HCT116 (cell line): ENCODE measurements around the gene HHLA2.

Source experiments
- CBX3 ChIP-seq: IDR thresholded peaks from 2 replicates; pipeline ENCODE4 v1.6.1; 2012; ENCODE audit warnings: low read depth
- CTCF ChIP-seq, 3 experiments: fragments of 200-600 bp in 1 of 3; sonication (generic) in 1 of 3; IDR thresholded peaks in 2 of 3; conservative IDR thresholded peaks in 1 of 3; 2 replicates each; pipeline ENCODE4 v1.5.1; 2012 to 2017; ENCODE audit warnings: low read depth in 2 of 3, low read length in 2 of 3, antibody characterized with exemption in 1 of 3, borderline replicate concordance in 1 of 3, control low read depth in 1 of 3, mild to moderate bottlenecking in 1 of 3, mixed read lengths in 1 of 3, mixed run types in 1 of 3, moderate library complexity in 1 of 3; ENCODE audit not compliant: insufficient read depth in 1 of 3
- EGR1 ChIP-seq: IDR thresholded peaks from 2 replicates; pipeline ENCODE4 v1.6.1; 2012; ENCODE audit warnings: low read depth
- EZH2 ChIP-seq: fragments of 200-600 bp; sonication (generic); IDR thresholded peaks from 2 replicates; pipeline ENCODE4 v1.6.1; 2017; ENCODE audit warnings: antibody characterized with exemption, mixed run types
- EZH2phosphoT487 ChIP-seq: fragments of 200-600 bp; IDR thresholded peaks from 2 replicates; pipeline ENCODE4 v1.6.1; 2018; ENCODE audit warnings: antibody characterized with exemption, borderline replicate concordance
- MAX ChIP-seq: IDR thresholded peaks from 2 replicates; pipeline ENCODE4 v1.6.1; 2012
- POLR2A ChIP-seq: IDR thresholded peaks from 2 replicates; pipeline ENCODE4 v1.7.0; 2011; ENCODE audit warnings: borderline replicate concordance; ENCODE audit not compliant: insufficient read depth, insufficient read length; ENCODE audit errors: extremely low read depth
- RAD21 ChIP-seq: IDR thresholded peaks from 2 replicates; pipeline ENCODE4 v1.6.1; 2012; ENCODE audit warnings: low read depth, mild to moderate bottlenecking
- SIN3A ChIP-seq: IDR thresholded peaks from 2 replicates; pipeline ENCODE4 v1.6.1; 2012; ENCODE audit warnings: low read depth
- SRF ChIP-seq: IDR thresholded peaks from 2 replicates; pipeline ENCODE4 v1.6.1; 2012; ENCODE audit warnings: low read depth
- ZFX ChIP-seq: fragments of 450-650 bp; IDR thresholded peaks from 2 replicates; pipeline ENCODE4 v1.6.1; 2017
- TF ChIP-seq, protein P1 (sequence below): IDR thresholded peaks from 2 replicates; pipeline ENCODE4 v1.6.1; 2011; ENCODE audit warnings: mild to moderate bottlenecking, low read length, moderate library complexity; ENCODE audit not compliant: insufficient replicate concordance; ENCODE audit errors: extremely low read depth
- TF ChIP-seq, protein P2 (sequence below): IDR thresholded peaks from 2 replicates; pipeline ENCODE4 v1.6.1; 2012; ENCODE audit warnings: low read depth

- TF ChIP-seq ZFX, result no peak
- TF ChIP-seq CTCF (IDR thresholded peaks at IDR 0.05 in 2 of 3, conservative IDR thresholded peaks at IDR 0.05 in 1 of 3; ENCODE audit: borderline replicate concordance in 1 of 3, insufficient read depth in 1 of 3, low read depth in 2 of 3, low read length in 2 of 3), result no peak
- TF ChIP-seq SRF, result no peak
- no peak for TF ChIP-seq EZH2phosphoT487
- TF ChIP-seq, protein P1, sequence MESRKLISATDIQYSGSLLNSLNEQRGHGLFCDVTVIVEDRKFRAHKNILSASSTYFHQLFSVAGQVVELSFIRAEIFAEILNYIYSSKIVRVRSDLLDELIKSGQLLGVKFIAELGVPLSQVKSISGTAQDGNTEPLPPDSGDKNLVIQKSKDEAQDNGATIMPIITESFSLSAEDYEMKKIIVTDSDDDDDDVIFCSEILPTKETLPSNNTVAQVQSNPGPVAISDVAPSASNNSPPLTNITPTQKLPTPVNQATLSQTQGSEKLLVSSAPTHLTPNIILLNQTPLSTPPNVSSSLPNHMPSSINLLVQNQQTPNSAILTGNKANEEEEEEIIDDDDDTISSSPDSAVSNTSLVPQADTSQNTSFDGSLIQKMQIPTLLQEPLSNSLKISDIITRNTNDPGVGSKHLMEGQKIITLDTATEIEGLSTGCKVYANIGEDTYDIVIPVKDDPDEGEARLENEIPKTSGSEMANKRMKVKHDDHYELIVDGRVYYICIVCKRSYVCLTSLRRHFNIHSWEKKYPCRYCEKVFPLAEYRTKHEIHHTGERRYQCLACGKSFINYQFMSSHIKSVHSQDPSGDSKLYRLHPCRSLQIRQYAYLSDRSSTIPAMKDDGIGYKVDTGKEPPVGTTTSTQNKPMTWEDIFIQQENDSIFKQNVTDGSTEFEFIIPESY, result no peak
- TF ChIP-seq CBX3, result no peak
- no peak for TF ChIP-seq EZH2
- no peak for TF ChIP-seq RAD21
- no peak for TF ChIP-seq POLR2A
- TF ChIP-seq EGR1, result no peak
- TF ChIP-seq, protein P2, sequence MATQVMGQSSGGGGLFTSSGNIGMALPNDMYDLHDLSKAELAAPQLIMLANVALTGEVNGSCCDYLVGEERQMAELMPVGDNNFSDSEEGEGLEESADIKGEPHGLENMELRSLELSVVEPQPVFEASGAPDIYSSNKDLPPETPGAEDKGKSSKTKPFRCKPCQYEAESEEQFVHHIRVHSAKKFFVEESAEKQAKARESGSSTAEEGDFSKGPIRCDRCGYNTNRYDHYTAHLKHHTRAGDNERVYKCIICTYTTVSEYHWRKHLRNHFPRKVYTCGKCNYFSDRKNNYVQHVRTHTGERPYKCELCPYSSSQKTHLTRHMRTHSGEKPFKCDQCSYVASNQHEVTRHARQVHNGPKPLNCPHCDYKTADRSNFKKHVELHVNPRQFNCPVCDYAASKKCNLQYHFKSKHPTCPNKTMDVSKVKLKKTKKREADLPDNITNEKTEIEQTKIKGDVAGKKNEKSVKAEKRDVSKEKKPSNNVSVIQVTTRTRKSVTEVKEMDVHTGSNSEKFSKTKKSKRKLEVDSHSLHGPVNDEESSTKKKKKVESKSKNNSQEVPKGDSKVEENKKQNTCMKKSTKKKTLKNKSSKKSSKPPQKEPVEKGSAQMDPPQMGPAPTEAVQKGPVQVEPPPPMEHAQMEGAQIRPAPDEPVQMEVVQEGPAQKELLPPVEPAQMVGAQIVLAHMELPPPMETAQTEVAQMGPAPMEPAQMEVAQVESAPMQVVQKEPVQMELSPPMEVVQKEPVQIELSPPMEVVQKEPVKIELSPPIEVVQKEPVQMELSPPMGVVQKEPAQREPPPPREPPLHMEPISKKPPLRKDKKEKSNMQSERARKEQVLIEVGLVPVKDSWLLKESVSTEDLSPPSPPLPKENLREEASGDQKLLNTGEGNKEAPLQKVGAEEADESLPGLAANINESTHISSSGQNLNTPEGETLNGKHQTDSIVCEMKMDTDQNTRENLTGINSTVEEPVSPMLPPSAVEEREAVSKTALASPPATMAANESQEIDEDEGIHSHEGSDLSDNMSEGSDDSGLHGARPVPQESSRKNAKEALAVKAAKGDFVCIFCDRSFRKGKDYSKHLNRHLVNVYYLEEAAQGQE, result no peak
- no peak for TF ChIP-seq SIN3A
- TF ChIP-seq MAX, result no peak
Observed at GRCh38 chr3:108409800-108410178, 113.4 kb downstream of the HHLA2 start.
